ENCODE results near the gene SH3BP1.
A peak's percentile ranks its signal among the peaks of the same experiment; 100 is the strongest.

DNA sequence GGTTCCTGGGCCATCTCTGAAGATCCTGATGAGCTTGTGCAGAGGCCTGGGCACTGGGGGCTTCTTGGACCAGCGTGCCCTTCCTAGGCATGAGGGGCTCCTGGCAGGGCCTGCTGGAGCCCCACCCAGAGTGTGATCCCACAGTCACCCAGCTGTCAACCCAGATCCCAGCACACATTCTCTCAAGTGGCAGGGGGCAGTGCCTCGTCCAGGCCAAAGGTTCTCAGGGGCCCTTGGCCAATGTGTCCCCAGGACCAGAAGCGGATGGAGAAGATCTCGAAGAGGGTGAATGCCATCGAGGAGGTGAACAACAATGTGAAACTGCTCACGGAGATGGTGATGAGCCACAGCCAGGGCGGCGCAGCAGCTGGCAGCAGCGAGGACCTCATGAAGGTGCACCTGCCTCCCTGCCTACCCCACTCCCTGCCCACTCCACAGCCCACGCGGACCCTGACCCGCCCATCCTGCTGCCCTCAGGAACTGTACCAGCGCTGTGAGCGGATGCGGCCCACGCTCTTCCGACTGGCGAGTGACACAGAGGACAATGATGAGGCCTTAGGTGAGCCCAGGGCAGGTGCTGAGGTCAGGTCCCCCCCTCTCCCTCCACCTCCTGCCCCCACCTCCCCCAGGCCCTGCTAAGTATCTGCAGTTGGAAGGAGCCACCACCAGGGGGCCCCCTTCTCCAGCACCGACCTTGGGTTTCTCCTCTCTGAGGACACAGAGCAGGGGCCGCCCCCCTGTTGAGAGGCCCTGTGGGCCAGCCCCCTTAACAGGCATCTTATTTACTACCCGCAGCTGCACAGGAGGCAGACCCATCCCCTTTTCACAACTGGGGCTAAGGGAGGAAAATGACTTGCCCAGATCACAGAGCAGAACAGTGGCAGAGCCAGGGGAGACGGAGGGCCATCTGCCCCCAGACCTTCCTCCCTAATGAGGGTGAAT, 16.1 kb upstream of the SH3BP1 start:
- no peak for TF ChIP-seq EZH2phosphoT487 (IDR thresholded peaks at IDR 0.05)
- TF ChIP-seq, protein P1, sequence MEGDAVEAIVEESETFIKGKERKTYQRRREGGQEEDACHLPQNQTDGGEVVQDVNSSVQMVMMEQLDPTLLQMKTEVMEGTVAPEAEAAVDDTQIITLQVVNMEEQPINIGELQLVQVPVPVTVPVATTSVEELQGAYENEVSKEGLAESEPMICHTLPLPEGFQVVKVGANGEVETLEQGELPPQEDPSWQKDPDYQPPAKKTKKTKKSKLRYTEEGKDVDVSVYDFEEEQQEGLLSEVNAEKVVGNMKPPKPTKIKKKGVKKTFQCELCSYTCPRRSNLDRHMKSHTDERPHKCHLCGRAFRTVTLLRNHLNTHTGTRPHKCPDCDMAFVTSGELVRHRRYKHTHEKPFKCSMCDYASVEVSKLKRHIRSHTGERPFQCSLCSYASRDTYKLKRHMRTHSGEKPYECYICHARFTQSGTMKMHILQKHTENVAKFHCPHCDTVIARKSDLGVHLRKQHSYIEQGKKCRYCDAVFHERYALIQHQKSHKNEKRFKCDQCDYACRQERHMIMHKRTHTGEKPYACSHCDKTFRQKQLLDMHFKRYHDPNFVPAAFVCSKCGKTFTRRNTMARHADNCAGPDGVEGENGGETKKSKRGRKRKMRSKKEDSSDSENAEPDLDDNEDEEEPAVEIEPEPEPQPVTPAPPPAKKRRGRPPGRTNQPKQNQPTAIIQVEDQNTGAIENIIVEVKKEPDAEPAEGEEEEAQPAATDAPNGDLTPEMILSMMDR (IDR thresholded peaks at IDR 0.05): peak; percentile 97
- no peak for TF ChIP-seq EZH2 (IDR thresholded peaks at IDR 0.05)
